ENCODE data around the gene ULK4.

Gene ULK4

GRCh38 chr3:41241161-41241560, 720.7 kb downstream of the ULK4 start:
- H3K36me3 ChIP-seq (ENCODE audit: low read depth) = peaks cover 51% of the 10 kb centered on the region

GRCh38 chr3:41239587-41239986, 722.3 kb downstream of the ULK4 start:
- no peak overlapping the region for H3K27ac ChIP-seq (ENCODE audit: poor library complexity, severe bottlenecking)
- no peaks in the 10 kb centered on the region for H3K4me1 ChIP-seq (ENCODE audit: insufficient read depth, poor library complexity, severe bottlenecking)
- DNase-seq (ENCODE audit: low spot score) (no peak), ATAC-seq (ENCODE audit: low read depth) (no peak)
- TF ChIP-seq CTCF (IDR thresholded peaks at IDR 0.05; ENCODE audit: poor library complexity, severe bottlenecking) = no peak
- peaks cover 67% of the 10 kb centered on the region for H3K36me3 ChIP-seq (ENCODE audit: low read depth)
- H3K4me3 ChIP-seq (ENCODE audit: severe bottlenecking) = no peak overlapping the region
- H3K27me3 ChIP-seq (ENCODE audit: insufficient read depth, poor library complexity, severe bottlenecking) = no peaks in the 10 kb centered on the region
- no peaks in the 10 kb centered on the region for H3K9me3 ChIP-seq (ENCODE audit: severe bottlenecking)

More at GRCh38 chr3:41241161-41241560, 720.7 kb downstream of the ULK4 start:
- ATAC-seq (ENCODE audit: low read depth) (no peak), DNase-seq (ENCODE audit: low spot score) (no peak)
- Histone ChIP-seq H3K9me3 (ENCODE audit: severe bottlenecking) (no peaks in the 10 kb centered on the region), H3K27ac (ENCODE audit: poor library complexity, severe bottlenecking) (no peak overlapping the region), H3K4me1 (ENCODE audit: insufficient read depth, poor library complexity, severe bottlenecking) (no peaks in the 10 kb centered on the region), H3K4me3 (ENCODE audit: severe bottlenecking) (no peak overlapping the region), H3K27me3 (ENCODE audit: insufficient read depth, poor library complexity, severe bottlenecking) (no peaks in the 10 kb centered on the region)
- TF ChIP-seq CTCF (IDR thresholded peaks at IDR 0.05; ENCODE audit: poor library complexity, severe bottlenecking) = no peak

DNA sequence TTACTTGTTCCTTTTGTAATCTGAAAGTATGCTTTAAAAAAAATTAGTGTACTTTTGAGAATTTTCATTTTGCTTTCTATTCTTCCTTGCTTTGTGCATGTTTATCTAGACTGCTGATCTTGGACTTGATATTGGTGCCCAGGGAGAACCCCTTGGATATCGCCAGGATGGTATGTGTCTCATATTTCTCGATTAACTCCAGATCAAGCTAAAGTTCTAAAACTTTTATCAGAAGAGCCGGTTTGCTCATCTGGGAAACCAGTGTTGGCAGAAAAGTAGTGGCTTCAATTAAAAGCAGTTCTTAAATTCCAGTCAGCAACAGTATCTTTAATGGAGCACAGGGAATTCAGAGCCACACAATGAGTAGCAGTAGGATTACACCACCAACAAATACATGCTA, 724.0 kb downstream of the ULK4 start:
- Histone ChIP-seq H3K4me1 (ENCODE audit: insufficient read depth, poor library complexity, severe bottlenecking) (no peaks in the 10 kb centered on the region), H3K9me3 (ENCODE audit: severe bottlenecking) (no peaks in the 10 kb centered on the region), H3K27ac (ENCODE audit: poor library complexity, severe bottlenecking) (no peak overlapping the region), H3K27me3 (ENCODE audit: insufficient read depth, poor library complexity, severe bottlenecking) (no peaks in the 10 kb centered on the region), H3K36me3 (ENCODE audit: low read depth) (peaks cover 84% of the 10 kb centered on the region), H3K4me3 (ENCODE audit: severe bottlenecking) (no peak overlapping the region)
- TF ChIP-seq CTCF (IDR thresholded peaks at IDR 0.05; ENCODE audit: poor library complexity, severe bottlenecking) = no peak
- ATAC-seq (ENCODE audit: low read depth) (no peak), DNase-seq (ENCODE audit: low spot score) (no peak)

GRCh38 chr3:41236228-41236627, 725.7 kb downstream of the ULK4 start:
- Histone ChIP-seq H3K27me3 (ENCODE audit: insufficient read depth, poor library complexity, severe bottlenecking) (no peaks in the 10 kb centered on the region), H3K27ac (ENCODE audit: poor library complexity, severe bottlenecking) (no peak overlapping the region), H3K4me3 (ENCODE audit: severe bottlenecking) (no peak overlapping the region), H3K9me3 (ENCODE audit: severe bottlenecking) (no peaks in the 10 kb centered on the region), H3K36me3 (ENCODE audit: low read depth) (peaks cover 96% of the 10 kb centered on the region), H3K4me1 (ENCODE audit: insufficient read depth, poor library complexity, severe bottlenecking) (no peaks in the 10 kb centered on the region)
- ATAC-seq (ENCODE audit: low read depth) (no peak), DNase-seq (ENCODE audit: low spot score) (no peak)
- TF ChIP-seq CTCF (IDR thresholded peaks at IDR 0.05; ENCODE audit: poor library complexity, severe bottlenecking) = no peak

GRCh38 chr3:41234823-41235721, 726.8 kb downstream of the ULK4 start:
- no peak for TF ChIP-seq CTCF (IDR thresholded peaks at IDR 0.05; ENCODE audit: poor library complexity, severe bottlenecking)
- peaks cover 89% of the 10 kb centered on the region for H3K36me3 ChIP-seq (ENCODE audit: low read depth)
- no peak for DNase-seq (ENCODE audit: low spot score)

More at GRCh38 chr3:41234823-41235721, 726.8 kb downstream of the ULK4 start:
- H3K4me1 ChIP-seq (ENCODE audit: insufficient read depth, poor library complexity, severe bottlenecking) = no peaks in the 10 kb centered on the region
- H3K27me3 ChIP-seq (ENCODE audit: insufficient read depth, poor library complexity, severe bottlenecking) = no peaks in the 10 kb centered on the region
- H3K27ac ChIP-seq (ENCODE audit: poor library complexity, severe bottlenecking) = no peak overlapping the region
- H3K4me3 ChIP-seq (ENCODE audit: severe bottlenecking) = no peak overlapping the region
- ATAC-seq (ENCODE audit: low read depth) = no peak
- no peaks in the 10 kb centered on the region for H3K9me3 ChIP-seq (ENCODE audit: severe bottlenecking)
